Keratinocyte (primary cell): Measurements from ENCODE around the gene TENM4.

Source experiments
- CTCF ChIP-seq, 3 experiments: IDR thresholded peaks in 1 of 3; conservative IDR thresholded peaks in 1 of 3; optimal IDR thresholded peaks in 1 of 3; 2 replicates in 2 of 3; 3 replicates in 1 of 3; pipeline versions ENCODE3 to v1.5.1; 2011; ENCODE audit warnings: low read length in 3 of 3, mild to moderate bottlenecking in 3 of 3, moderate library complexity in 2 of 3, control low read depth in 1 of 3, inconsistent platforms in 1 of 3; ENCODE audit not compliant: insufficient read depth in 2 of 3; ENCODE audit errors: extremely low read depth in 1 of 3
- EZH2 ChIP-seq: IDR thresholded peaks from one replicate; pipeline ENCODE4 v1.6.1; 2012; ENCODE audit warnings: inconsistent platforms, mild to moderate bottlenecking, low read length, moderate library complexity

GRCh38 chr11:78717041-78717440 is 723.8 kb downstream of the TENM4 start:
- TF ChIP-seq EZH2 (no peak), CTCF (optimal IDR thresholded peaks at IDR 0.05 in 1 of 3, IDR thresholded peaks at IDR 0.05 in 1 of 3, conservative IDR thresholded peaks at IDR 0.05 in 1 of 3; ENCODE audit: extremely low read depth in 1 of 3, insufficient read depth in 2 of 3, low read length in 3 of 3) (no peak)
